Measurements from ENCODE around the gene NCR3LG1. TPM values are rescaled to one million over a fixed set of nuclear protein-coding genes. Genes with fewer than 3 reads are reported as not detected.

Gene NCR3LG1
- total and polyA plus RNA-seq, 2 of the 8 experiments (the other 6 are each of a cell fraction or from before 2014, with no cell fraction given), result 0.68 to 1.9 TPM

DNA sequence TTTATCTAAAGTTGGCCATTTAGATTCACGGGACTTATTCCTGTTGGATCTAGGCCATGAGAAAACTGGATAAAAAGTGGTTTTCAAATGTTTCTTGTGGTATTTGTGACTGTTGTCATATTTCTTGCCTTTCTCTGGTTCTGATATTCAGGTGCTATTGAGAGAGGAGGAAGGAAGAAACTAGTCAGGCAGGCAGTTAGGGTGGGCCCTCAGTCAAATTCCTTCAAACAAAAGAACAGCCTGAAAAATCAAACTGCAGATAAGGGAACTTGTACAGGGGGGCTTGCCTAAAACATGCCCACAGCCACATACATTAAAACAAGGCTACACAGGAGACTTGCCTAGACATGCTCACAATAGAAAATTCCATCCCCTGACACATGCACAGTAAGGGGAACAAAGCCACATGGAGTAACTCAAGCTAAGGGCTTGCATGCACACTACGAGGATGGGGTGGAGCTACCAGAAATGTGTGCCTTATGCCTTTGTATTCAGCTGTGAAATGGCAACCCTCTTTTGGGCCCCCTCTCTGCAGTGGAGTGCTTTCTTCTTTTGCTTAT, 18.2 kb downstream of the NCR3LG1 start (continued):
- TF ChIP-seq ATF3 (IDR thresholded peaks at IDR 0.05; ENCODE audit: insufficient read depth, low read depth, low read length) (no peak), BRCA1 (IDR thresholded peaks at IDR 0.05; ENCODE audit: low read depth, low read length) (no peak), SIRT6 (IDR thresholded peaks at IDR 0.05; ENCODE audit: low read length) (no peak), EGR1 (IDR thresholded peaks at IDR 0.05; ENCODE audit: borderline replicate concordance, low read depth, low read length) (no peak), KDM5A (IDR thresholded peaks at IDR 0.05; ENCODE audit: low read length) (no peak), EP300 (IDR thresholded peaks at IDR 0.05; ENCODE audit: borderline replicate concordance in 1 of 2, low read depth in 2 of 2, low read length in 2 of 2) (no peak)

All from H1 (cell line).